SK-N-SH treated with all-trans-retinoic acid at 6 μM for 48 hours (cell line): ENCODE results near the gene ST8SIA2.

Experiments
- ARNTL ChIP-seq: fragments of 450-650 bp; formaldehyde crosslinking; IDR thresholded peaks from 2 replicates; pipeline ENCODE4 v1.5.0; 2020; ENCODE audit warnings: low read depth, mild to moderate bottlenecking, moderate library complexity, borderline replicate concordance
- ISL1 ChIP-seq: fragments of 250-450 bp; sonication (Bioruptor Pico); IDR thresholded peaks from 2 replicates; pipeline ENCODE4 v2.1.2; 2022; ENCODE audit warnings: mild to moderate bottlenecking, moderate library complexity
- OSR1 ChIP-seq: fragments of 250-450 bp; sonication (Bioruptor Pico); IDR thresholded peaks from 2 replicates; pipeline ENCODE4 v1.8.0; 2022; ENCODE audit warnings: moderate library complexity, mild to moderate bottlenecking, inconsistent platforms
- RARB ChIP-seq: fragments of 250-450 bp; sonication (Bioruptor Pico); IDR thresholded peaks from 2 replicates; pipeline ENCODE4 v1.8.0; 2021; ENCODE audit warnings: mild to moderate bottlenecking, moderate library complexity
- TCF4 ChIP-seq: fragments of 250-450 bp; sonication (Bioruptor Pico); IDR thresholded peaks from 2 replicates; pipeline ENCODE4 v1.8.0; 2021; ENCODE audit warnings: mild to moderate bottlenecking, moderate library complexity, borderline replicate concordance
- ZFP3 ChIP-seq: fragments of 250-450 bp; sonication (Bioruptor Pico); IDR thresholded peaks from 2 replicates; pipeline ENCODE4 v1.5.0; 2020; ENCODE audit warnings: mild to moderate bottlenecking, moderate library complexity
- ZFP30 ChIP-seq: fragments of 450-650 bp; formaldehyde crosslinking; IDR thresholded peaks from 2 replicates; pipeline ENCODE4 v1.5.0; 2022; ENCODE audit warnings: mild to moderate bottlenecking, moderate library complexity
- ZNF8 ChIP-seq: fragments of 450-650 bp; formaldehyde crosslinking; IDR thresholded peaks from 2 replicates; pipeline ENCODE4 v1.5.0; 2020; ENCODE audit warnings: mild to moderate bottlenecking, moderate library complexity
- TF ChIP-seq, protein P1 (sequence below): fragments of 250-450 bp; sonication (Bioruptor Pico); IDR thresholded peaks from 2 replicates; pipeline ENCODE4 v1.8.0; 2021; ENCODE audit warnings: low read depth, mild to moderate bottlenecking, moderate library complexity, borderline replicate concordance
- TF ChIP-seq, protein P2 (sequence below): fragments of 250-450 bp; sonication (Bioruptor Pico); IDR thresholded peaks from 2 replicates; pipeline ENCODE4 v1.5.1; 2020; ENCODE audit warnings: low read depth, mild to moderate bottlenecking, moderate library complexity
- TF ChIP-seq, protein P3 (sequence below): fragments of 250-450 bp; sonication (Bioruptor Pico); IDR thresholded peaks from 2 replicates; pipeline ENCODE4 v1.8.0; 2020; ENCODE audit warnings: mild to moderate bottlenecking, moderate library complexity, borderline replicate concordance
- TF ChIP-seq, protein P4 (sequence below): fragments of 250-450 bp; sonication (Bioruptor Pico); IDR thresholded peaks from 2 replicates; pipeline ENCODE4 v1.5.0; 2020; ENCODE audit warnings: mild to moderate bottlenecking, moderate library complexity

DNA sequence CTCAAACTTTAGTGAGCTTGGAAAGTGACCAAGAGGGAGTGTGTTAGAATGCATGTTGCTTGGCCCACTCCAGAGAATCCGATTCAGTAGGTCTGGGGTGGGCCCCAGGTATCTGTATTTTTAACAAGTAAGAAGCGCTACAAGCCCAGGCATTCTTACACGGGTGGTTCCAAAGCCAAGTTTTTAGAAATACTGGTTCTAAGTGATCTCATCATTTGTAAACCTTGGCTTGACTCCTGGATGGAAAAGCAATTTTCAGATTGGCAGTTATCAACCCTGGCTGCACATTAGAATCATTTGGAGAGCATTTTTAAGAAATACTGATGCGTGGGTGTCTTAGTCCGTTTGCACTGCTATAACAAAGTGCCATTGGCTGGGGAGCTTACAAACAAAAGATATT is 27.3 kb upstream of the ST8SIA2 start:
- TF ChIP-seq RARB (CRISPR knock-in tag) (no peak), ARNTL (CRISPR knock-in tag) (no peak), ZNF8 (CRISPR knock-in tag) (no peak), ISL1 (CRISPR knock-in tag) (no peak), ZFP30 (CRISPR knock-in tag) (no peak), TCF4 (no peak), ZFP3 (CRISPR knock-in tag) (no peak), OSR1 (no peak)
- TF ChIP-seq, protein P1, sequence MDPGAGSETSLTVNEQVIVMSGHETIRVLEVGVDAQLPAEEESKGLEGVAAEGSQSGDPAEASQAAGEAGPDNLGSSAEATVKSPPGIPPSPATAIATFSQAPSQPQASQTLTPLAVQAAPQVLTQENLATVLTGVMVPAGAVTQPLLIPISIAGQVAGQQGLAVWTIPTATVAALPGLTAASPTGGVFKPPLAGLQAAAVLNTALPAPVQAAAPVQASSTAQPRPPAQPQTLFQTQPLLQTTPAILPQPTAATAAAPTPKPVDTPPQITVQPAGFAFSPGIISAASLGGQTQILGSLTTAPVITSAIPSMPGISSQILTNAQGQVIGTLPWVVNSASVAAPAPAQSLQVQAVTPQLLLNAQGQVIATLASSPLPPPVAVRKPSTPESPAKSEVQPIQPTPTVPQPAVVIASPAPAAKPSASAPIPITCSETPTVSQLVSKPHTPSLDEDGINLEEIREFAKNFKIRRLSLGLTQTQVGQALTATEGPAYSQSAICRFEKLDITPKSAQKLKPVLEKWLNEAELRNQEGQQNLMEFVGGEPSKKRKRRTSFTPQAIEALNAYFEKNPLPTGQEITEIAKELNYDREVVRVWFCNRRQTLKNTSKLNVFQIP (CRISPR knock-in tag) = no peak
- TF ChIP-seq, protein P2, sequence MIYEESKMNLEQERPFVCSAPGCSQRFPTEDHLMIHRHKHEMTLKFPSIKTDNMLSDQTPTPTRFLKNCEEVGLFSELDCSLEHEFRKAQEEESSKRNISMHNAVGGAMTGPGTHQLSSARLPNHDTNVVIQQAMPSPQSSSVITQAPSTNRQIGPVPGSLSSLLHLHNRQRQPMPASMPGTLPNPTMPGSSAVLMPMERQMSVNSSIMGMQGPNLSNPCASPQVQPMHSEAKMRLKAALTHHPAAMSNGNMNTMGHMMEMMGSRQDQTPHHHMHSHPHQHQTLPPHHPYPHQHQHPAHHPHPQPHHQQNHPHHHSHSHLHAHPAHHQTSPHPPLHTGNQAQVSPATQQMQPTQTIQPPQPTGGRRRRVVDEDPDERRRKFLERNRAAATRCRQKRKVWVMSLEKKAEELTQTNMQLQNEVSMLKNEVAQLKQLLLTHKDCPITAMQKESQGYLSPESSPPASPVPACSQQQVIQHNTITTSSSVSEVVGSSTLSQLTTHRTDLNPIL (CRISPR knock-in tag) = no peak
- TF ChIP-seq, protein P3, sequence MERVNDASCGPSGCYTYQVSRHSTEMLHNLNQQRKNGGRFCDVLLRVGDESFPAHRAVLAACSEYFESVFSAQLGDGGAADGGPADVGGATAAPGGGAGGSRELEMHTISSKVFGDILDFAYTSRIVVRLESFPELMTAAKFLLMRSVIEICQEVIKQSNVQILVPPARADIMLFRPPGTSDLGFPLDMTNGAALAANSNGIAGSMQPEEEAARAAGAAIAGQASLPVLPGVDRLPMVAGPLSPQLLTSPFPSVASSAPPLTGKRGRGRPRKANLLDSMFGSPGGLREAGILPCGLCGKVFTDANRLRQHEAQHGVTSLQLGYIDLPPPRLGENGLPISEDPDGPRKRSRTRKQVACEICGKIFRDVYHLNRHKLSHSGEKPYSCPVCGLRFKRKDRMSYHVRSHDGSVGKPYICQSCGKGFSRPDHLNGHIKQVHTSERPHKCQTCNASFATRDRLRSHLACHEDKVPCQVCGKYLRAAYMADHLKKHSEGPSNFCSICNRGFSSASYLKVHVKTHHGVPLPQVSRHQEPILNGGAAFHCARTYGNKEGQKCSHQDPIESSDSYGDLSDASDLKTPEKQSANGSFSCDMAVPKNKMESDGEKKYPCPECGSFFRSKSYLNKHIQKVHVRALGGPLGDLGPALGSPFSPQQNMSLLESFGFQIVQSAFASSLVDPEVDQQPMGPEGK (CRISPR knock-in tag) = no peak
- TF ChIP-seq, protein P4, sequence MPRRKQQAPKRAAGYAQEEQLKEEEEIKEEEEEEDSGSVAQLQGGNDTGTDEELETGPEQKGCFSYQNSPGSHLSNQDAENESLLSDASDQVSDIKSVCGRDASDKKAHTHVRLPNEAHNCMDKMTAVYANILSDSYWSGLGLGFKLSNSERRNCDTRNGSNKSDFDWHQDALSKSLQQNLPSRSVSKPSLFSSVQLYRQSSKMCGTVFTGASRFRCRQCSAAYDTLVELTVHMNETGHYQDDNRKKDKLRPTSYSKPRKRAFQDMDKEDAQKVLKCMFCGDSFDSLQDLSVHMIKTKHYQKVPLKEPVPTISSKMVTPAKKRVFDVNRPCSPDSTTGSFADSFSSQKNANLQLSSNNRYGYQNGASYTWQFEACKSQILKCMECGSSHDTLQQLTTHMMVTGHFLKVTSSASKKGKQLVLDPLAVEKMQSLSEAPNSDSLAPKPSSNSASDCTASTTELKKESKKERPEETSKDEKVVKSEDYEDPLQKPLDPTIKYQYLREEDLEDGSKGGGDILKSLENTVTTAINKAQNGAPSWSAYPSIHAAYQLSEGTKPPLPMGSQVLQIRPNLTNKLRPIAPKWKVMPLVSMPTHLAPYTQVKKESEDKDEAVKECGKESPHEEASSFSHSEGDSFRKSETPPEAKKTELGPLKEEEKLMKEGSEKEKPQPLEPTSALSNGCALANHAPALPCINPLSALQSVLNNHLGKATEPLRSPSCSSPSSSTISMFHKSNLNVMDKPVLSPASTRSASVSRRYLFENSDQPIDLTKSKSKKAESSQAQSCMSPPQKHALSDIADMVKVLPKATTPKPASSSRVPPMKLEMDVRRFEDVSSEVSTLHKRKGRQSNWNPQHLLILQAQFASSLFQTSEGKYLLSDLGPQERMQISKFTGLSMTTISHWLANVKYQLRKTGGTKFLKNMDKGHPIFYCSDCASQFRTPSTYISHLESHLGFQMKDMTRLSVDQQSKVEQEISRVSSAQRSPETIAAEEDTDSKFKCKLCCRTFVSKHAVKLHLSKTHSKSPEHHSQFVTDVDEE (CRISPR knock-in tag) = no peak
